ENCODE measurements around the gene CIB2.

Gene CIB2

GRCh38 chr15:78107471-78107870 is 23.8 kb downstream of the CIB2 start:
- DNase-seq (ENCODE audit: low spot score) = no peak

GRCh38 chr15:78105476-78106241 is 25.6 kb downstream of the CIB2 start:
- no peak for DNase-seq (ENCODE audit: low spot score)

DNA sequence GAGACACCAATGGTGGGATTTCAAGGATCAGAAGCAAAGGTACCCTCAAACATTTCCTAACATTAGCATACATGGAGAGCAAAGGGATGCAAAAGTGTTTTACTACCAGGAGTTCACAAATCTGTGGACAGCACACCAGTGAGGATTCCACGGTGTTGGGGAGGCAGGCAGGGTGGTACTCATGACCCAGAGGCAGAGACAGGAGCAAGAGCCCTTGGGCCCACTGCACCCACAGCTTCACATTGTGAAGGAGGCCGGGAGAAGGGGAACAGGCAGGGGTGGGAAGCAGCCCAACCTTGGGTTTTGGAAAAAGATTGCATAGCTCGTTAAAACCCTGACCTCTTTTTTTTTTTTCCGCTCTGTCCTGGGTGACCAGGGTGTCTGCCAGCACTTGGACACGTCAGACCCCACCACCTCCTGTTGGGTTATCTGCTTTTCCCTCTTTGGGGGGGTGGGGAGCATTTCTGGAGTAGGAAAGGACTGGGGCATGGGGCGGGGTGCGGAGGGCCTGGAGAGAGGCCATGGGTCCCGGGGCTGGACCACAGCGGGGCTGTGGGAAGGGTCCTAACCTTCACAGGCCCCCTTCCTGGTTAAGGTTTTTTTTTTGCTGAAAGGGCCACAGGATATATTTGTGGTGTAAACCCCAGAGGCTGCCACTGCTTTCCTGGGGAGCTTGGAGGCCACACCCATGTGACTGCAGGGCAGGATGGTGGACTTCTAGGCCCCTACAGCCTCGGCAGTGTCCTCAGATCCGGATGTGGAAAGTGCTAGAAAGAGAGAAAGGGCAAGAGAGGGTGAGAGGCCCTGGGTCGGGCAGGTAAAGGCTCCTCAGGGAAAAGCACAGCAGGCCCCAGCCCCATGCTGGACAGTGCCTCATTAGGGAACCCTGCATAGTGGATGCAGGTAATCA is 26.4 kb downstream of the CIB2 start:
- no peak for DNase-seq (ENCODE audit: low spot score)

DNA sequence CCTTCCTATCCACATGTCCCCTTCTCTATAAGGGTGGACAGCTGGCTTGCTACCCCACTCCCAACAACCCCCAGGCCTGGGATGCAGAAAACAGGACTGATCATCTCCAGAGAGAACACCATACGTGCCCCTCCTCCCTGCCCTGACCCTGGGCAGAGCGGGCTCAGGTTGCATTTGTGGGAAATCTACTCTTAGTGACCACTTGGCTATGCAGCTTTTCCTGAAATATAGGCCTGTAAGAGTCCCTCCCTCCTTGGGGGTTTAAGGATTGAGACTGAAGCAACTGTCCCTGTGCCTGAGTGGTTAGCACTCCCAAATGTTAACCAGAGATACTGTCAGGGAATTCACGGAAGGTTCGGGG is 27.1 kb downstream of the CIB2 start:
- DNase-seq (ENCODE audit: low spot score) = no peak

- no peak for DNase-seq (ENCODE audit: low spot score)
Observed at GRCh38 chr15:78103406-78104118, 27.7 kb downstream of the CIB2 start.

DNA sequence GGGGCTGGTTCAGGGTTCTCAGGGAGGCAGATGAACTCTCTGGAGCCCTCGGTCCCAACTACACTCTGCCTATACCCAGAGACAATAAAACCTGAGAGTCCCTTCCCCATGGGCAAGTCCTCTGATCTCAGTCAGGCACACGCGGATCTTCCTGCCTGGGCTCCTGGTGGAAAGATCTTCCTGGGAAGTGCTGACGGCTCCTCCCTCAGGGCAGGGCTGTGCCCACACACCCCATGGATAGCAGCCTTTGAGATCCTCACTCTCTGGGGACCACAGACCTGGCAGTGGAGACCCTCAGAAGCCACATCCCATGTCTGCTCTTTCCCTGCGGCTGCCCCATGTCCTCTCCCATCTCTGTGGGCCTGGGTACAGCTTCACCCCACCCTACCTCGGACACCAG is 28.5 kb downstream of the CIB2 start:
- no peak for DNase-seq (ENCODE audit: low spot score)

DNA sequence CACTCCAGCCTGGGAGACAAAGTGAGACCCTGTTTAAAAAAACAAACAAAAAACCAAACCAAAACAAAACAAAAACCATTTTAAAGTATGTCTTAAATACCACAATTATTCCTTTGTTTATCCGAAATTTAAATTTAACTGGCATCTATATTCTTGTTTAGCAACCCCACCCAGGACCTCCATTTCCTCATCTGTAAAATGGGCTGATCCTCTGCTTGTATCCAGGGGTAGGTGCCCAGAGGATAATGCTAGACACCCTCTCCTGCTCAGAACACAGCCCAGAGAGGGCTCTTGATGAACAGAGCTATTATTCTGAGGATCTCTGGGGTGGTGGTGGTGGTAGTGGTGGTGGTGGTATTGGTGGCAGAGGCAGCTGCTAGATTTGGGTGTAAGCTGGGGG is 29.0 kb downstream of the CIB2 start:
- DNase-seq (ENCODE audit: low spot score) = no peak

DNA sequence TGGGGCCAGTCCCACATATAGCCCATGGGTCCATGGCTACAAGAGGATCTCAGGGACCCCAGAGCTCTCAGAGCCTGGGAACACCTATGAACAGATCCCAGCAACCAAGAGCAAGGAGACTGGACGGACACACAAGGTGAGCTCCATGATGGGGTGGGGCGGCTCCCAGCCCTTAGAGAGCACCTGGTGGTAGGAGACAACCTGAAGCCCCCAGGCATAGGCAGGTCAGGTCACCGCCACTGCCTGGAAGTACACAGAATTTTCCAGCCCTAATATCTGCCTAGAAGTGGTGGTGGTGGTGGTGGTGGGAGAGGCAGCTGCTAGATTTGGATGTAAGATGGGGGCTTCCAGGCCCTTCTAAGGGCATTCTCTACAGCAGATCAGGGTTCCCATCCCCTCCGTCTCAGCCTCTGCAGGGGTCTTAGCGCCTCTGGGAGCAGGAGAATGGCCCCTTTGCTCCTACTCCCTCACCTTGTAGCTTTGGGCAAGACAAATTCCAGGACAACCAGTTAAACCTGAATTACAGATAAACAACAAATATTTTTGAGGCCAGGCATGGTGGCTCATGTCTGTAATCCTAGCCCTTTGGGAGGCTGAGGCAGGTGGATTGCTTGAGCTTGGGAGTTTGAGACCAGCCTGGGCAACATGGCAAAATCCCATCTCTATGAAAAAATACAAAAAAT is 29.7 kb downstream of the CIB2 start:
- no peak for DNase-seq (ENCODE audit: low spot score)

- DNase-seq (ENCODE audit: low spot score) = no peak
Observed at GRCh38 chr15:78100886-78101285, 30.4 kb downstream of the CIB2 start.

GRCh38 chr15:78098131-78098755 is 33.0 kb downstream of the CIB2 start:
- DNase-seq (ENCODE audit: low spot score) = no peak

GRCh38 chr15:78097667-78098066 is 33.6 kb downstream of the CIB2 start:
- no peak for DNase-seq (ENCODE audit: low spot score)

- DNase-seq (ENCODE audit: low spot score) = no peak
Observed at GRCh38 chr15:78093242-78094020, 37.8 kb downstream of the CIB2 start.

- no peak for DNase-seq (ENCODE audit: low spot score)
Observed at GRCh38 chr15:78092261-78093041, 38.8 kb downstream of the CIB2 start, which contains the start of gene SH2D7. Gene SH2D7 (plus strand): TSS chr15:78092561. CDS start chr15:78092585, 24 bp downstream.

GRCh38 chr15:78090422-78091063 is 40.7 kb downstream of the CIB2 start:
- DNase-seq (ENCODE audit: low spot score) = no peak

DNA sequence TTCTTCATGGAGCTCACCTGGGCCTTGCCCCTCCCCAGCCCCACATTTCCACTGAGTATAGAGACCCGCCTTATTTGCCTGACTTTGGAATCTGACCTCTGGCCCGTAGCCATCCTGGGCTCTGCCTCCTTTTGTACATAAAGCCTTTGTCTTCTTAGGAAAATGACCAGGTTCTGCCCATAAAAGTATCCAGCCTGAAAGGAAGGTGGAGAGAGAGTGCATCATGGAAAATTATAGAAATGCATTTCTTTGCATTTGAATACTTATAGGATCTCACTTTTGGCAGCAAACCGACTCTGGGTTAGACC is 42.5 kb downstream of the CIB2 start:
- DNase-seq (ENCODE audit: low spot score) = no peak

DNA sequence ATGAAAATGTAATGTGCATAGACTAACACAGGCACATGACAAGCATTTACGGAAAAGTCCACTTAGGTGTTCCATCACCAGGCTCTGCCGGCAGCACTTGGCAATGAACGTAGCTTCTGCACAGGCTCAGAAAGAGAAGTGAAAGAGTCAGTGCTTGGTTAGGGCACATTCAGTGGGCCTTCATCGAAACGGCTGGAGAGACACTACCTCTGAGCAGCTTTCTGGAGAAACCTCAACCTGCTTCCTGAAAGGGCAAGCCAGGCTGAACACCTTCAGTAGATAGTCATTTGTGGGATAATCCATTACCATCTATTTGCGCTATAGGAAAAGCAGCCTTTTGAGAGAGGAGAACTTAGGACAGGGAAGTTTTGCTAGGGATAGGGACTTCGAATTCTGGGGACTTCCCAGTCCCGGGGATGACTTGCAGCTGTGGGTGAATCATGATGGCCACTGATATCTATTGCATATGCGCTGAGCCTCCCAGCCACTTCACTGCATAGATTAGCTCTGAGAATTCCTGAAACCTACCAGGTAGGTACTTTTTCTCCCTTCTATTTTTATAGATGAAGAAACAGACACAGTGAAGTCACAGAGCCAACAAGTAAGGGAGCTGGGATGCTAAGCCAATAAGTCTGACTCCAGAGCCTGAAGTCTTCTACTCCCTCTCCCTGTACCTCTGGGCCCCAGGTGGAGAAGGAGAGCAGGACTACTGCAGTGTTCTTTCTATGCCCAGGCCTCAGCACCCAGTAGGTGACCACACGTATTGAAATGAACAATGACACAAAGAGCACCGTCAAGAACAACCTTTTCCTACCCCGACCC is 43.1 kb downstream of the CIB2 start:
- DNase-seq (ENCODE audit: low spot score) = no peak

DNA sequence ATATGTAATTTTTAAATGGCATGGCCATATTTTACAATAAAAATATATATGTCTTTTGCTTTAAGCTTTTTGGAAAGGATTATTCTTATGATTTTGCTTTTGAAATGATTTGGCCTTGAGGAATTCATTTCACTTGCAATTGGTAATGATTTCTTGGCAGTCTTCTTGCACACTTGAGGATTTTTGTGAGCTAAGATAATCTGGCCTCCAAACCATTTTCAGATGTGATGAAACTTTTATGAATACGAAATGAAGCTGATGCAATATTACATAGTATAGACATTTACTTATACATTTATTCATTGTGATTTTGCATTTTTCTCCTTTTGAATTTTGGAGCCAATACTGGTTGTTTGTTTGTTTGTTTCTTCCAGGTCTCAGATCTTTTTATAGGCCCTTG is 45.3 kb downstream of the CIB2 start:
- DNase-seq (ENCODE audit: low spot score) = no peak

DNA sequence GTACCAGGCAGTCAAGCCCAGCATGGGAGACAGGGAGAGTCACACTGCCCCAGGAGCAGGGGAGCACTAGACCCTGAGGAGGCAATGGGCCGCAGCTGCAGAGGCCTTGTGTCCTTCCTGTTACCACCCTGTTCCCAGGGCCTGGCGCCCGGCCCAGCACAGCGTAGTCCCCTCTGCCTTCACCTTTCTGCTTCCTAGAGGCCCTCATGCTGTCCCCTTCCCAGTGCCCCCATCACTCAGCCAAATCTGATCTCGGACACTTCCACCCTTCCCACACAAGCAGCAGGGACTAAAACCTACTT is 46.8 kb downstream of the CIB2 start:
- DNase-seq (ENCODE audit: low spot score) = no peak
